GM18907 (cell line): Measurements from ENCODE around the gene MSANTD2.

Source experiments
- ATAC-seq: cut with Tn5 transposase; IDR thresholded peaks from one replicate; pipeline ENCODE4 v1.9.1; 2021; ENCODE audit warnings: mild to moderate bottlenecking, moderate library complexity; ENCODE audit not compliant: unreplicated experiment

MSANTD2 gene

GRCh38 chr11:124756033-124756752 is 44.0 kb downstream of the MSANTD2 start:
- no peak for ATAC-seq

GRCh38 chr11:124754710-124755109 is 45.5 kb downstream of the MSANTD2 start:
- ATAC-seq: no peak

- ATAC-seq: no peak
These were observed 45.9 kb downstream of the MSANTD2 start for GRCh38 chr11:124754309-124754708.

GRCh38 chr11:124753624-124754023 is 46.6 kb downstream of the MSANTD2 start:
- ATAC-seq: no peak

GRCh38 chr11:124753205-124753604 is 47.0 kb downstream of the MSANTD2 start:
- ATAC-seq: no peak

- ATAC-seq: no peak
These were observed 47.6 kb downstream of the MSANTD2 start for GRCh38 chr11:124752471-124753102.

GRCh38 chr11:124751741-124752470 is 48.3 kb downstream of the MSANTD2 start, which contains the start of gene VSIG2:
VSIG2 (minus strand) TSS chr11:124752255; CDS start chr11:124752137, 118 bp downstream.
- no peak for ATAC-seq

- ATAC-seq: no peak
These were observed 48.8 kb downstream of the MSANTD2 start for GRCh38 chr11:124751391-124751740.

- ATAC-seq: no peak
These were observed 50.3 kb downstream of the MSANTD2 start for GRCh38 chr11:124749912-124750311.

- ATAC-seq: no peak
These were observed 51.5 kb downstream of the MSANTD2 start for GRCh38 chr11:124748481-124749343.

- ATAC-seq: no peak
These were observed 52.1 kb downstream of the MSANTD2 start for GRCh38 chr11:124748100-124748418.

GRCh38 chr11:124747406-124748099 is 52.7 kb downstream of the MSANTD2 start:
- ATAC-seq: no peak

- ATAC-seq: peak; percentile 95
These were observed 53.5 kb downstream of the MSANTD2 start for GRCh38 chr11:124746621-124747243.

- ATAC-seq: peak; percentile 18
These were observed 54.2 kb downstream of the MSANTD2 start for GRCh38 chr11:124745835-124746620.

GRCh38 chr11:124745270-124745834 is 54.9 kb downstream of the MSANTD2 start:
- no peak for ATAC-seq

GRCh38 chr11:124743050-124743449 is 57.2 kb downstream of the MSANTD2 start:
- no peak for ATAC-seq

GRCh38 chr11:124742555-124742954 is 57.7 kb downstream of the MSANTD2 start:
- ATAC-seq: no peak

- ATAC-seq: peak; percentile 50
These were observed 59.8 kb downstream of the MSANTD2 start for GRCh38 chr11:124740277-124740882.
